ENCODE measurements around the gene KRTAP1-1. TPM values are rescaled to one million over a fixed set of nuclear protein-coding genes. Genes with fewer than 3 reads are reported as not detected.

KRTAP1-1 gene
- total and polyA plus RNA-seq, 10 donors = not detected

- no peak overlapping the region for H3K4me3 ChIP-seq
- H3K4me1 ChIP-seq = no peaks in the 10 kb centered on the region
- peaks cover 0 to 3% (median 0%) of the 10 kb centered on the region in 8 donors for H3K9me3 ChIP-seq
- DNase-seq = no peak
- no peak overlapping the region for H3K27ac ChIP-seq
- intact Hi-C loops (cut with DNase I; ENCODE audit: low total_unique reads) = no loop called here
- 53 to 79% (median 70%) methylated on average over 1 of the region's 1 CpG for WGBS, 5 donors
- H3K36me3 ChIP-seq = no peaks in the 10 kb centered on the region
- H3K27me3 ChIP-seq (replicated peaks in 1 of 7) = peaks cover 0 to 51% (median 0%) of the 10 kb centered on the region in 7 donors
- TF ChIP-seq POLR2AphosphoS5 (IDR thresholded peaks at IDR 0.05) = no peak
These were observed 46.1 kb downstream of the KRTAP1-1 start for GRCh38 chr17:40995116-40995515.

DNA sequence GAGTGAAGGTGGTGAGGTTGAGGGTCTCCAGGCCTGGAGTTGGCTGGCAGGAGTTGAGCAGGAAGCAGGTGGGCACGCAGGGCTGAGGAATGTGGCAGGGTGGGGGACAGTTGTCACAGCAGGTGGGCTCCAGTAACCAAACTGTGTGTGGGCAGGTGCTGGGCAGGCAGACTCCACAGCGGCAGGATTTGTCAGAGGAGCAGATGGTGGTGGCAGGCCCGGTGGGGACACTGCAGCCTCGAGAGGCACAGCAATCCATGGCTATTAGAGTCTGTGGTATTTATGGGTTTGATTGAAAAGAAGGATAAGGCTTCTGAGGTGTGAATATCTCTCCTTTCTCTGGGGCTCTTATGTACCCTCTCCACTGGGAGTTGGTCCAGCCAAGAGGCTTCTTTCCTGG, 47.4 kb downstream of the KRTAP1-1 start, which contains the start of gene KRTAP3-3:
KRTAP3-3 (minus strand) TSS at position 326 of the 400 bp plus-strand sequence; CDS start at position 259, 67 bp downstream.
- intact Hi-C loops (cut with DNase I; ENCODE audit: low total_unique reads) = no loop called here
- WGBS, 5 donors = 33 to 58% (median 42%) methylated on average over 4 of the region's 4 CpGs

DNA sequence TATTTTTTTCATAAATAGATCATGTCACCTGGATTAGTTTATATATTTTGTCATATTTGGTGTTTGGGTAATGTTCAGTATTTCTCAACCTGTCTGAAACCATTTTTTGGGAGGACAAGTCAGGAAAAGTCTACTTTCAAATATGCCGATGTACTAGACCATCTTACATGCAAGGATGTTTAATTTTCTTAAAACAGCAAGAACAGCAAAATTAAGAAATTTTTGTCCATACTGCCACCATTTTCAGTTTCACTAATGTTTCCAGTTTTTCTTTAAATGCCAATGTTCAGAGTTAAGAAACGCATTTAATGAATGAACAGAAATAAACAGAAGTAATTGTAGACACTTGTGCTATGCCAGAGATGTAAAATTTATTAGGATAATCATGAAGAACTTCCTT, 48.2 kb downstream of the KRTAP1-1 start:
- H3K27ac ChIP-seq = no peak overlapping the region
- WGBS, 5 donors = 90 to 94% (median 92%) methylated on average over 2 of the region's 2 CpGs

More for the DNA sequence above, 47.4 kb downstream of the KRTAP1-1 start, which contains the start of gene KRTAP3-3:
- Histone ChIP-seq H3K27me3 (replicated peaks in 1 of 7) (peaks cover 0 to 45% (median 0%) of the 10 kb centered on the region in 7 donors), H3K9me3 (peaks cover 0 to 3% (median 0%) of the 10 kb centered on the region in 8 donors), H3K36me3 (no peaks in the 10 kb centered on the region), H3K27ac (no peak within 1 kb of the TSS), H3K4me3 (no peak within 1 kb of the TSS), H3K4me1 (no peaks in the 10 kb centered on the region)
- TF ChIP-seq POLR2AphosphoS5 (IDR thresholded peaks at IDR 0.05) (no peak), POLR2A (IDR thresholded peaks at IDR 0.05) (no peak), CTCF (IDR thresholded peaks at IDR 0.05 in 8 of 11, conservative IDR thresholded peaks at IDR 0.05 in 3 of 11) (no peak)
- DNase-seq = no peak

GRCh38 chr17:40992666-40993065, 48.6 kb downstream of the KRTAP1-1 start:
- no peak for TF ChIP-seq POLR2AphosphoS5 (IDR thresholded peaks at IDR 0.05)
- no peak for TF ChIP-seq CTCF (IDR thresholded peaks at IDR 0.05 in 8 of 11, conservative IDR thresholded peaks at IDR 0.05 in 3 of 11)
- TF ChIP-seq POLR2A (IDR thresholded peaks at IDR 0.05) = no peak
- H3K4me1 ChIP-seq = peaks cover 0 to under 1% (median 0%) of the 10 kb centered on the region in 6 donors
- no peaks in the 10 kb centered on the region for H3K36me3 ChIP-seq
- no peak overlapping the region for H3K27ac ChIP-seq
- DNase-seq = no peak
- H3K4me3 ChIP-seq = no peak overlapping the region
- WGBS, 5 donors = 87 to 94% (median 91%) methylated on average over 3 of the region's 3 CpGs
- peaks cover 0 to 45% (median 0%) of the 10 kb centered on the region in 7 donors for H3K27me3 ChIP-seq (replicated peaks in 1 of 7)
- intact Hi-C loops (cut with DNase I; ENCODE audit: low total_unique reads) = no loop called here
- peaks cover 0 to 3% (median 0%) of the 10 kb centered on the region in 8 donors for H3K9me3 ChIP-seq

More for the DNA sequence above, 48.2 kb downstream of the KRTAP1-1 start:
- Histone ChIP-seq H3K36me3 (no peaks in the 10 kb centered on the region), H3K4me3 (no peak overlapping the region), H3K27me3 (replicated peaks in 1 of 7) (peaks cover 0 to 45% (median 0%) of the 10 kb centered on the region in 7 donors), H3K4me1 (no peaks in the 10 kb centered on the region), H3K9me3 (peaks cover 0 to 3% (median 0%) of the 10 kb centered on the region in 8 donors)
- DNase-seq = no peak
- intact Hi-C loops (cut with DNase I; ENCODE audit: low total_unique reads) = no loop called here
- TF ChIP-seq POLR2AphosphoS5 (IDR thresholded peaks at IDR 0.05) = no peak
- TF ChIP-seq CTCF (IDR thresholded peaks at IDR 0.05 in 8 of 11, conservative IDR thresholded peaks at IDR 0.05 in 3 of 11) = no peak

Small RNA genes lying within 50 kb of the gene (small RNA-seq; reads per million reads assigned to genes)
- gene KRTAP3-4P = 0 reads per million in 4 donors

Other genes starting within 250 kb of the KRTAP1-1 start
Only the 30 nearest of the 37 such genes appear.
- gene KRT12, start 174.2 kb downstream of the KRTAP1-1 start, total RNA-seq = not detected
- gene KRT12, start 174.2 kb downstream of the KRTAP1-1 start, polyA plus RNA-seq = not detected
- not detected for gene KRT20, start 156.2 kb downstream of the KRTAP1-1 start, total RNA-seq
- under 1 TPM in 2 of 3 donors, not detected in 1; 0.07 to 0.45 TPM for gene KRT20, start 156.2 kb downstream of the KRTAP1-1 start, polyA plus RNA-seq
- 10 to 100 TPM in 1 of 7 donors, 1 to 10 TPM in 6; 1.5 to 21.7 (median 6.3) TPM for gene KRT23, start 103.8 kb downstream of the KRTAP1-1 start, total RNA-seq
- gene KRT23, start 103.8 kb downstream of the KRTAP1-1 start, polyA plus RNA-seq = 1 to 10 TPM in 1 of 3 donors, under 1 TPM in 2; 0.03 to 1.2 (median 0.70) TPM
- not detected for gene KRT39, start 74.5 kb downstream of the KRTAP1-1 start, total RNA-seq
- not detected for gene KRT39, start 74.5 kb downstream of the KRTAP1-1 start, polyA plus RNA-seq
- gene KRT40, start 57.1 kb downstream of the KRTAP1-1 start, total RNA-seq = not detected
- gene KRT40, start 57.1 kb downstream of the KRTAP1-1 start, polyA plus RNA-seq = not detected
- not detected for gene KRTAP3-3, start 47.3 kb downstream of the KRTAP1-1 start, total RNA-seq
- not detected for gene KRTAP3-3, start 47.3 kb downstream of the KRTAP1-1 start, polyA plus RNA-seq
- not detected for gene KRTAP3-2, start 41.5 kb downstream of the KRTAP1-1 start, total RNA-seq
- not detected for gene KRTAP3-2, start 41.5 kb downstream of the KRTAP1-1 start, polyA plus RNA-seq
- gene KRTAP3-1, start 32.3 kb downstream of the KRTAP1-1 start, total RNA-seq = not detected
- gene KRTAP3-1, start 32.3 kb downstream of the KRTAP1-1 start, polyA plus RNA-seq = not detected
- gene KRTAP1-5, start 14.2 kb downstream of the KRTAP1-1 start, total RNA-seq = not detected
- gene KRTAP1-5, start 14.2 kb downstream of the KRTAP1-1 start, polyA plus RNA-seq = not detected
- gene KRTAP1-4, start 11.3 kb downstream of the KRTAP1-1 start, total RNA-seq = not detected
- not detected for gene KRTAP1-4, start 11.3 kb downstream of the KRTAP1-1 start, polyA plus RNA-seq
- gene KRTAP1-3, start 6.6 kb downstream of the KRTAP1-1 start, total RNA-seq = not detected
- gene KRTAP1-3, start 6.6 kb downstream of the KRTAP1-1 start, polyA plus RNA-seq = not detected
- not detected for gene KRTAP2-1, start 5.9 kb upstream of the KRTAP1-1 start, total RNA-seq
- not detected for gene KRTAP2-1, start 5.9 kb upstream of the KRTAP1-1 start, polyA plus RNA-seq
- gene KRTAP2-2, start 13.8 kb upstream of the KRTAP1-1 start, total RNA-seq = not detected
- not detected for gene KRTAP2-2, start 13.8 kb upstream of the KRTAP1-1 start, polyA plus RNA-seq
- not detected for gene KRTAP2-3, start 18.7 kb upstream of the KRTAP1-1 start, total RNA-seq
- not detected for gene KRTAP2-3, start 18.7 kb upstream of the KRTAP1-1 start, polyA plus RNA-seq
- not detected for gene KRTAP2-4, start 24.4 kb upstream of the KRTAP1-1 start, total RNA-seq
- not detected for gene KRTAP2-4, start 24.4 kb upstream of the KRTAP1-1 start, polyA plus RNA-seq
- not detected for gene KRTAP4-7, start 42.7 kb upstream of the KRTAP1-1 start, total RNA-seq
- gene KRTAP4-7, start 42.7 kb upstream of the KRTAP1-1 start, polyA plus RNA-seq = not detected
- gene KRTAP4-8, start 56.7 kb upstream of the KRTAP1-1 start, total RNA-seq = not detected
- gene KRTAP4-8, start 56.7 kb upstream of the KRTAP1-1 start, polyA plus RNA-seq = not detected
- not detected for gene KRTAP4-16, start 60.8 kb upstream of the KRTAP1-1 start, total RNA-seq
- gene KRTAP4-16, start 60.8 kb upstream of the KRTAP1-1 start, polyA plus RNA-seq = not detected
- not detected for gene KRTAP4-9, start 63.9 kb upstream of the KRTAP1-1 start, total RNA-seq
- gene KRTAP4-9, start 63.9 kb upstream of the KRTAP1-1 start, polyA plus RNA-seq = not detected
- not detected for gene KRTAP4-11, start 76.9 kb upstream of the KRTAP1-1 start, total RNA-seq
- gene KRTAP4-11, start 76.9 kb upstream of the KRTAP1-1 start, polyA plus RNA-seq = not detected
- not detected for gene KRTAP4-12, start 82.7 kb upstream of the KRTAP1-1 start, total RNA-seq
- not detected for gene KRTAP4-12, start 82.7 kb upstream of the KRTAP1-1 start, polyA plus RNA-seq
- gene KRTAP4-6, start 99.1 kb upstream of the KRTAP1-1 start, total RNA-seq = not detected
- not detected for gene KRTAP4-6, start 99.1 kb upstream of the KRTAP1-1 start, polyA plus RNA-seq
- gene KRTAP4-5, start 108.4 kb upstream of the KRTAP1-1 start, total RNA-seq = not detected
- gene KRTAP4-5, start 108.4 kb upstream of the KRTAP1-1 start, polyA plus RNA-seq = not detected
- gene KRTAP4-4, start 119.3 kb upstream of the KRTAP1-1 start, total RNA-seq = not detected
- gene KRTAP4-4, start 119.3 kb upstream of the KRTAP1-1 start, polyA plus RNA-seq = not detected
- gene KRTAP4-3, start 126.8 kb upstream of the KRTAP1-1 start, total RNA-seq = not detected
- gene KRTAP4-3, start 126.8 kb upstream of the KRTAP1-1 start, polyA plus RNA-seq = not detected
- not detected for gene KRTAP4-2, start 136.8 kb upstream of the KRTAP1-1 start, total RNA-seq
- gene KRTAP4-2, start 136.8 kb upstream of the KRTAP1-1 start, polyA plus RNA-seq = not detected
- not detected for gene KRTAP4-1, start 143.5 kb upstream of the KRTAP1-1 start, total RNA-seq
- gene KRTAP4-1, start 143.5 kb upstream of the KRTAP1-1 start, polyA plus RNA-seq = not detected
- gene KRTAP9-1, start 148.4 kb upstream of the KRTAP1-1 start, total RNA-seq = not detected
- not detected for gene KRTAP9-1, start 148.4 kb upstream of the KRTAP1-1 start, polyA plus RNA-seq
- not detected for gene KRTAP9-2, start 185.2 kb upstream of the KRTAP1-1 start, total RNA-seq
- gene KRTAP9-2, start 185.2 kb upstream of the KRTAP1-1 start, polyA plus RNA-seq = not detected
- not detected for gene KRTAP9-3, start 191.0 kb upstream of the KRTAP1-1 start, total RNA-seq
- gene KRTAP9-3, start 191.0 kb upstream of the KRTAP1-1 start, polyA plus RNA-seq = not detected